NK-92 treated with Interleukin-12 subunit alpha and Interleukin-12 subunit beta, amount 100 ng/mL, for 24 hours (cell line): ENCODE data around the gene CEP170B.
"Not testable (repeated sequence)": the region's sequence is repeated elsewhere in the genome, so short reads cannot be mapped to it uniquely, and the experiment has no call there.

Experiments
- DNase-seq: peaks from one replicate; lab custom pipeline; 2025; lab: John Stamatoyannopoulos, UW

CEP170B gene

DNA sequence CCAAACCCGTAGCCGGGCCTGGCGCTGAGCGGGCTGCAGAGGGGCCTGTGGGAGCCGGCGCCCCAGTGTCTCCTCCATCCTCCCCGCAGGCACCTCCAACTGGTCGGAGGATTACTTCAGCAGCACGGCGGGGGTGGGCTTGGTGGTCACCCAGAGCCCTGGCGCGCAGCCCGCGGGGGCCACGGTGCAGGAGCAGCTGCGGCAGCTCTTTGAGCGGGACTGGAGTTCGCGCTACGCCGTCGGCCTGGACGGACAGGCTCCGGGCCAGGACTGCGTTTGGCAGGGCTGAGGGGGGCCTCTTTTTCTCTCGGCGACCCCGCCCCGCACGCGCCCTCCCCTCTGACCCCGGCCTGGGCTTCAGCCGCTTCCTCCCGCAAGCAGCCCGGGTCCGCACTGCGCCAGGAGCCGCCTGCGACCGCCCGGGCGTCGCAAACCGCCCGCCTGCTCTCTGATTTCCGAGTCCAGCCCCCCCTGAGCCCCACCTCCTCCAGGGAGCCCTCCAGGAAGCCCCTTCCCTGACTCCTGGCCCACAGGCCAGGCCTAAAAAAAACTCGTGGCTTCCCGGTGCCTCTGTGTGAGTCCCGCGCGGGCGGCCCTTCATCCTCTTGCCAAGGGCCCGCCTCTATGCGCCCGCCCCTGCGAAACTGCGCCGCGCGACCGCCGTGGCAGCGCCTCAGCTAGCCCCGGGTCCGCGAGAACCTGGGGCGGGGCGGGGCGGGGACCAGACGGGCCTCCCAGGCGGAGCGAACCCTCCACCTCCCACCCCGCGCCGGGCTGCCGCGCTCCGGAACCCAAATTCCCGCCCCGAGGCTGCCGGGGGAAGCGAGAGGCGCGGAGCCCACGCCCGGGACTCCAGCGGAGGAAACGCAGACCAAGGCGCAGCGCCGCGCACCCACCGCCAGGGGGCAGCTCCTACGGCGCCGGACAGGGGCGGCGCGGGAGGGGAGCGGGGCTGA is 67.9 kb downstream of the CEP170B start:
- DNase-seq = no peak

- DNase-seq = no peak
Measured at GRCh38 chr14:104933746-104934733, 69.0 kb downstream of the CEP170B start.

DNA sequence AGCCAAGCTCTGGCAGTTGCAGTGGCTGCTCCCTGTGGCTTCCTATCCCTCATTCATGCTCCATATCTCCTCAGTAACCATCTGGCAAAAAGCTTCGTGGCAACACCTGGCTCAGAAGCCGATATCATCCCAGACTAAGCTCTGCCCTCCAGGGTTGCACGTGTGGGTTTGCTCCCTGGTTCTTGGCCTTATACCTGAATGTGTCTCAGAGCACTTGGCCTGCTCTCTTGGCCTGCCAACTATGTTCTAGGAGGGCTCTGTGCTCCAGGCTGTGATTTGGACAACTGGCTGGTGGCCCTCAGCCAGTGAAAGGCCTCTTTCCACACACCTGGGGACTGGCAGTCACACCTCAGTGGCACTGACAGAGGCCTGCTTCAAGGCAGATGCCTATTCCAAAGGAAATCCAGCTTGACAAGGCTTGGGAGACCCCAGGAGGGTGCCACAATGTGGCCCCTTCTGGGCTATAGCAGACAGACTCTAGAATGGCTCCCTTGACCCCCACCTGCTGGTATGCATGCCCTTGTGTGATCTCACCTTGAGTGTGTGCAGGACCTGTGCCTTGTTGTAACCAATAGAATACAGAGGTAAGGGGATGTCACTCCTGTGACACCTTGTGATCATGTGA is 70.1 kb downstream of the CEP170B start:
- no peak for DNase-seq

DNA sequence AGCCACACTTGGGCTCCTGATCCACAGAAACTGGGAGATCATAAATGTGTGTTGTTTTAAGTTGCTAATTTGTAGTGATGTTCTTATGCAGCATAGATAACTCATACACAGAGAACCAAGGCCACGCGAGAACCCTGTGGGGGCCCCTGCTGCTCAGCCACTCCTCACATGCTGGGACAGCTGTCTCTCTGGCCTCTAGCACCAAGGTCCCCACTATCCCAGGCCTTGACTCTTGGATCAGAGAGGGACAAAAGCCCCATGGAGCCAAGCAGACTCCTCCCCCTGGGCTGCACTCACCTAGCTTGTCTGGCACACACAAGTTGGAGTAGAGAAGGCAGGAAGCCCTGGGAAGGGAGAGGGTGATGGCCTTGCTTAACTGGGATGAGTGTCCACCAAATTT is 70.9 kb downstream of the CEP170B start:
- DNase-seq = no peak

- no peak for DNase-seq
Measured at GRCh38 chr14:104936361-104937155, 71.5 kb downstream of the CEP170B start.

DNA sequence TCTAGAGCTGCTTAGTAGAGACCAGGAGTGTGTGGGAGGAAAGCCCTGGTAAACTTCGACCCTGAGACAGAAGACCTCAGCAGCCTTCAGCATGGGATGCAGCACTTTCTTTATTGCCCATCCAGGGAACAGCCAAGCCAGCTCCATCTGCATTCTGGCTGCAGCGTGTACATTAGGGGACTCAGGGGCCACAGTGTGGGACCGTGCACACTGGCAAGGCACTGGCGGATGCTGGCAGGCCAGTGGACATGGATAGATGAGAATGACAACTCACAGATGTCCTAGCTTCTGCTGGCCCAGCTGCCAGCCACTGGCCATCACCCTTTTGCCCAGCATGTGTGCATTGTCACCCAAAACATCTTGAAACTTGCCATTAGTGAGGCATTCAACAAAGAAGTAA is 72.1 kb downstream of the CEP170B start:
- DNase-seq = no peak

GRCh38 chr14:104937694-104938365 is 72.8 kb downstream of the CEP170B start:
- DNase-seq = no peak

- no peak for DNase-seq
Measured at GRCh38 chr14:104938436-104938835, 73.4 kb downstream of the CEP170B start.

DNA sequence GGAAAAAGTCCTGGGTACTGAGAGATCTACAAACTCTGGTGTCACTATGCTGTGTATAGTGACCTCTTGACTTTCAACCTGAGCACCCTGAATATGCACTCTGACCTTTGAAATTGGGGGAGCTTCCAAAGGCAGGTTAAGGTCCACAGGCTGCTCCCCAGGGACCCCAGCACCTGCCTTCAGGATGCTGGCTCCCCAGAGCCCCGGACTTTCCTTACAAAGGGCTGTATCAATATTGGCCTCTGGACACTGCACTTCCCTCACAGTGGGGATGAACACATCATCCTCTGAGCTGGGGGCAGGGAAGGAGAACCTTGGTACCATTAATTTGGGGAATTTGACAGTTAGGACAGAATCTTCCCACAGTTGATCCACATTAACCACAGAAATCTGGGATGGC is 73.9 kb downstream of the CEP170B start:
- no peak for DNase-seq

DNA sequence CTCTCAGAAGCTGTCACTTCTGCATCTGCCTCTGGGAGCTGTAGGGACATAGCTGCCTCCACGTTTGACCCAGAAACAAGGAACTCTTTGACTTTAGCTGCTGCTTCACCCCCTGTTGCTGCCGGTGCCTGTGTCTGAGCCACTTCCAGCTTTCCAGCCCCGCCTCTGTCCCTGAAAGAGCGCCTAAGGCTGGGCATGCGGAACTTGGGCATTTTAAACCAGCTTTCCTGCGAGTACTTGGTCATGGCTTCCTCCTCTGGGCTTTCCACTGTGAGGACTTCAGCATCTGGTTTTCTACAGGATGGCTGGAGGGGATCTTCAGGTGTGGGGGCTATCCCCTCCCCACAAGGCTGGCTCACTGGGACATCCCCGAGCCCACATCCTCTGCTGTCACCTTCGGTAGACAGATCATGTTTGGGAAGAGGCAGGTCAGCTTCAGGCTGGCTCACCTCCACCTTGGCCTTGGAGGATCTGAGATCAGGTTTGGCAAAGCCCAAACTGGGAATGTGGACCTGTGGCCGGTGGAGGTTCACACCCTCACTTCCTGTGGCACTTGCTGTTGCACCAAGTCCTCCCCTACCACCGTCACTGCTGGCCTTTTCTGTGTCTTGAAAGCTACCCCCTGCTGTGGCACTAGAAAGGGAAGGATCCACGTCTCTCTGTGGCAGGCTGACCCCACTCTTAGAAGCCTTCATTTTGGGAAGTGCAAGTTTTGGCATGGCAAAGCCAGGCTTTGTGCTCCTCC is 74.8 kb downstream of the CEP170B start:
- no peak for DNase-seq

DNA sequence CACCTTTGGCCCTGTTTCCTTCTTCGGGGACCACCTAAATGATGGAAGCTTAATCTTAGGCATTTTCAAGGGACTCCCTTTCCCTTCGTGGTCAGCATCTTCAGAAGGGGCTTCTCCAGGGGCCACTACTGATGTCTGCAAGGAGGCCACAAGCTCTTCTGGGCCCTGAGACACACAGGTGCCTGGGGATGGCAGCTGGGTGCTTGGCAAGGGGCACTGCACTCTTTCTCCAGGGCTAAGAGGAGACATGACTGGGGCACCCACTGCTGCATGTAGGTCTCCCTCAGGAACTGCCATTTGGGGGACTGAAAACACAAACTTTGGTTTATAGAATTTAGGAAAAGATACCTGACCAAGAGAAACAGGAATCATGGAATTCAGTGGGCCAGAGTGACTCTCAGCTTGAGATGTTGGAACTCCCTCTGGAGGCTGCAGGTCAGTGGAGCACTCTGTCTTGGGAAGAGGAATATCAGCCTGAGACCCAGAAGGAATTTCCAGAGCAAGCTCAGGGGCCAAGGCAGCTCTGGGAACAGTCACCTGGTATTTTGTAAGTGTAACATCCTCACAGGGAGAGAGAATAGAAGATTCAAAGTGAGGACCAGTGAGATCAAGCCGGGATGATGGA is 75.6 kb downstream of the CEP170B start:
- DNase-seq = no peak

- no peak for DNase-seq
Measured at GRCh38 chr14:104941508-104942365, 76.7 kb downstream of the CEP170B start.

DNA sequence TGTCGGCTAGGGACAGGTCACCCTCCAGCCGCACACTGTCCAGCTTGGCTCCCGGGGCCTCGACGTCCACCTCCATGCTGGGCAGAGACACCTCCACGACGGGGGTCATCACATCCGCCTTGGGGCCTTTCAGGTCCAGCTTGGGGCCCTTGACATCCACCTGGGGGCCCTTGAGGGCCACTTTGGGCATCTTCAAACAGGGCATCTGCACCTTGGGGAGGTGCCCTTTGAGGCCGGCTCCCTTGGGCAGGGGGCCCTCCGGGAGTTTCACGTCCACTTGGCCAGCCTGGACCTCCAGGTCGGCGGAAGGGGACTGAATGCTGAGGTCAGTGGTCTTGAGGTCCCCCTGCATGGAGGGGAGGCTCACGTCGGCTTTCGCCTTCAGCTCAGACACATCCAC is 77.5 kb downstream of the CEP170B start:
- no peak for DNase-seq

- DNase-seq = not testable (repeated sequence)
Measured at GRCh38 chr14:104943216-104944015, 78.3 kb downstream of the CEP170B start.

DNA sequence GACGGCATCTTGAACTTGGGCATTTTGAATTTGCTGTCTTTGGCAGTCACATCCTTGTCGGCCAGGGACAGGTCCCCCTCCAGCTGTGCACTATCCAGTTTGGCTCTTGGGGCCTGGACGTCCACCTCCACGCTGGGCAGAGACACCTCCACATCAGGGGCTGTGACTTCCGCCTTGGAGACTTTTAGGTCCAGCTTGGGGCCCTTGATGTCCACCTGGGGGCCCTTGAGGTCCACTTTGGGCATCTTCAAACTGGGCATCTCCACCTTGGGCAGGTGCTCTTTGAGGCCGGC is 78.9 kb downstream of the CEP170B start:
- not testable (repeated sequence) for DNase-seq

GRCh38 chr14:104944436-104945205 is 79.6 kb downstream of the CEP170B start:
- DNase-seq = not testable (repeated sequence)

- not testable (repeated sequence) for DNase-seq
Measured at GRCh38 chr14:104945266-104945665, 80.2 kb downstream of the CEP170B start.
